Neural cell (in vitro differentiated cells): ENCODE measurements around the gene CSMD2. TPM values are rescaled to one million over a fixed set of nuclear protein-coding genes. Genes with fewer than 3 reads are reported as not detected.

ENCODE experiments used
- H2AFZ ChIP-seq: fragments of 200-600, 300-800 bp; sonication (generic), shearing (Covaris generic); 2 replicates; pipeline ENCODE4 v1.6.0; 2014; ENCODE audit warnings: low read depth, mild to moderate bottlenecking, antibody characterized with exemption, low read length, moderate library complexity
- H3F3A ChIP-seq: fragments of 200-600 bp; shearing (Covaris generic); 2 replicates; pipeline ENCODE4 v1.6.1; 2016; ENCODE audit warnings: mild to moderate bottlenecking, moderate library complexity, mixed read lengths, antibody characterized with exemption, low read length; ENCODE audit not compliant: insufficient read depth, poor library complexity, severe bottlenecking
- H3K27ac ChIP-seq: fragments of 200-600, 300-800 bp; sonication (generic), shearing (Covaris generic); 2 replicates; pipeline ENCODE4 v1.5.1; 2014; ENCODE audit warnings: mild to moderate bottlenecking, low read length, moderate library complexity
- H3K27me3 ChIP-seq: fragments of 300-800, 200-600 bp; sonication (generic), shearing (Covaris generic); 2 replicates; pipeline ENCODE4 v1.6.0; 2014; ENCODE audit warnings: mild to moderate bottlenecking, low read depth, low read length, moderate library complexity; ENCODE audit not compliant: insufficient read depth
- H3K36me3 ChIP-seq: fragments of 300-800, 200-600 bp; sonication (generic), shearing (Covaris generic); 2 replicates; pipeline ENCODE4 v1.5.1; 2014; ENCODE audit warnings: mild to moderate bottlenecking, antibody characterized with exemption, low read length, moderate library complexity; ENCODE audit not compliant: insufficient read depth
- H3K4me2 ChIP-seq: fragments of 300-800, 200-600 bp; sonication (generic), shearing (Covaris generic); 2 replicates; pipeline ENCODE4 v1.6.0; 2014; ENCODE audit warnings: mild to moderate bottlenecking, low read length
- H3K4me3 ChIP-seq: fragments of 300-800, 200-600 bp; sonication (generic), shearing (Covaris generic); 2 replicates; pipeline ENCODE4 v1.5.1; 2014; ENCODE audit warnings: mild to moderate bottlenecking, low read length, moderate library complexity
- H3K79me2 ChIP-seq: fragments of 200-600 bp; shearing (Covaris generic); replicated peaks from 2 replicates; pipeline ENCODE4 v1.6.0; 2014; ENCODE audit warnings: mild to moderate bottlenecking, low read length, moderate library complexity; ENCODE audit not compliant: insufficient read depth
- H3K9ac ChIP-seq: fragments of 300-800, 200-600 bp; sonication (generic), shearing (Covaris generic); 2 replicates; pipeline ENCODE4 v1.6.1; 2016; ENCODE audit warnings: mild to moderate bottlenecking, low read length, mixed read lengths
- H3K9me2 ChIP-seq: fragments of 200-600 bp; shearing (Covaris generic); 2 replicates; pipeline ENCODE4 v1.6.1; 2016; ENCODE audit warnings: mild to moderate bottlenecking, low read length, mixed read lengths; ENCODE audit not compliant: insufficient read depth
- H3K9me3 ChIP-seq: fragments of 200-600, 300-800 bp; sonication (generic), shearing (Covaris generic); 2 replicates; pipeline ENCODE4 v1.6.1; 2016; ENCODE audit warnings: mild to moderate bottlenecking, mixed run types, low read length, moderate library complexity, mixed read lengths
- H4K20me1 ChIP-seq: fragments of 200-600 bp; shearing (Covaris generic); 2 replicates; pipeline ENCODE4 v1.6.1; 2016; ENCODE audit warnings: mild to moderate bottlenecking, mixed run types; ENCODE audit not compliant: insufficient read depth
- CTCF ChIP-seq: fragments of 450-650 bp; IDR thresholded peaks from 2 replicates; pipeline ENCODE4 v1.5.1; 2014; ENCODE audit warnings: antibody characterized with exemption, mild to moderate bottlenecking, moderate library complexity; ENCODE audit not compliant: poor library complexity, severe bottlenecking
- EP300 ChIP-seq: fragments of 450-650 bp; conservative IDR thresholded peaks from 2 replicates; pipeline ENCODE4 v1.6.1; 2014; ENCODE audit warnings: antibody characterized with exemption, mild to moderate bottlenecking, moderate library complexity; ENCODE audit not compliant: poor library complexity, severe bottlenecking
- EZH2 ChIP-seq: fragments of 200-600, 300-800 bp; shearing (Covaris generic), sonication (generic); IDR thresholded peaks from 2 replicates; pipeline ENCODE4 v1.6.1; 2014; ENCODE audit warnings: antibody characterized with exemption, low read length, borderline replicate concordance, mild to moderate bottlenecking; ENCODE audit not compliant: insufficient read depth, poor library complexity, severe bottlenecking
- MXI1 ChIP-seq: fragments of 450-650 bp; conservative IDR thresholded peaks from 2 replicates; pipeline ENCODE4 v1.6.1; 2014; ENCODE audit warnings: antibody characterized with exemption, mild to moderate bottlenecking; ENCODE audit not compliant: poor library complexity, severe bottlenecking
- POLR2AphosphoS5 ChIP-seq: IDR thresholded peaks from 2 replicates; pipeline ENCODE4 v1.6.1; 2012
- RAD21 ChIP-seq: fragments of 450-650 bp; conservative IDR thresholded peaks from 2 replicates; pipeline ENCODE4 v1.6.1; 2014; ENCODE audit warnings: antibody characterized with exemption, mild to moderate bottlenecking, moderate library complexity
- REST ChIP-seq: IDR thresholded peaks from 2 replicates; pipeline ENCODE4 v1.6.1; 2012; ENCODE audit warnings: borderline replicate concordance
- SMC3 ChIP-seq: fragments of 450-650 bp; conservative IDR thresholded peaks from 2 replicates; pipeline ENCODE4 v1.6.1; 2014; ENCODE audit warnings: antibody characterized with exemption, mild to moderate bottlenecking, moderate library complexity; ENCODE audit not compliant: poor library complexity
- TAF1 ChIP-seq: IDR thresholded peaks from 2 replicates; pipeline ENCODE4 v1.6.1; 2012; ENCODE audit warnings: low read depth
- polyA plus RNA-seq: library from polyadenylated mRNA; depleted of rRNA; stranded (reverse); fragments of >200 nt; gene quantifications from 2 replicates; pipeline ENCODE4 v1.2.3, GENCODE V29; 2014

Gene CSMD2
- polyA plus RNA-seq, 1 donor from 2014 or later: 9.6 TPM

- H3K27me3 ChIP-seq: no peaks in the 10 kb centered on the region
- no peak overlapping the region for H2AFZ ChIP-seq
- H4K20me1 ChIP-seq: no peaks in the 10 kb centered on the region
- TF ChIP-seq RAD21 (no peak), POLR2AphosphoS5 (no peak), EZH2 (no peak), MXI1 (no peak), REST (no peak), CTCF (no peak), EP300 (no peak), TAF1 (no peak), SMC3 (no peak)
- no peaks in the 10 kb centered on the region for H3K79me2 ChIP-seq
- no peaks in the 10 kb centered on the region for H3K9me2 ChIP-seq
- no peak overlapping the region for H3K27ac ChIP-seq
- no peak overlapping the region for H3K9ac ChIP-seq
- H3K4me2 ChIP-seq: no peak overlapping the region
- no peaks in the 10 kb centered on the region for H3F3A ChIP-seq
- no peaks in the 10 kb centered on the region for H3K36me3 ChIP-seq
- H3K9me3 ChIP-seq: no peaks in the 10 kb centered on the region
- no peak overlapping the region for H3K4me3 ChIP-seq
Observed at GRCh38 chr1:34065498-34065897, 99.5 kb downstream of the CSMD2 start.

GRCh38 chr1:34060901-34061415 lies 104.1 kb downstream of the CSMD2 start:
- no peak overlapping the region for H2AFZ ChIP-seq
- no peaks in the 10 kb centered on the region for H3F3A ChIP-seq
- no peaks in the 10 kb centered on the region for H3K9me2 ChIP-seq
- TF ChIP-seq REST: no peak
- TF ChIP-seq EZH2: no peak
- TF ChIP-seq TAF1: no peak
- no peak for TF ChIP-seq POLR2AphosphoS5
- no peak for TF ChIP-seq MXI1
- TF ChIP-seq EP300: no peak
- TF ChIP-seq RAD21: no peak
- TF ChIP-seq CTCF: no peak
- H3K27ac ChIP-seq: no peak overlapping the region
- H3K4me3 ChIP-seq: no peak overlapping the region
- H3K27me3 ChIP-seq: no peaks in the 10 kb centered on the region
- H3K9ac ChIP-seq: no peak overlapping the region
- H3K9me3 ChIP-seq: no peaks in the 10 kb centered on the region
- no peak overlapping the region for H3K4me2 ChIP-seq
- no peaks in the 10 kb centered on the region for H3K36me3 ChIP-seq
- no peaks in the 10 kb centered on the region for H4K20me1 ChIP-seq
- no peaks in the 10 kb centered on the region for H3K79me2 ChIP-seq
